ENCODE results near the gene LSP1.

DNA sequence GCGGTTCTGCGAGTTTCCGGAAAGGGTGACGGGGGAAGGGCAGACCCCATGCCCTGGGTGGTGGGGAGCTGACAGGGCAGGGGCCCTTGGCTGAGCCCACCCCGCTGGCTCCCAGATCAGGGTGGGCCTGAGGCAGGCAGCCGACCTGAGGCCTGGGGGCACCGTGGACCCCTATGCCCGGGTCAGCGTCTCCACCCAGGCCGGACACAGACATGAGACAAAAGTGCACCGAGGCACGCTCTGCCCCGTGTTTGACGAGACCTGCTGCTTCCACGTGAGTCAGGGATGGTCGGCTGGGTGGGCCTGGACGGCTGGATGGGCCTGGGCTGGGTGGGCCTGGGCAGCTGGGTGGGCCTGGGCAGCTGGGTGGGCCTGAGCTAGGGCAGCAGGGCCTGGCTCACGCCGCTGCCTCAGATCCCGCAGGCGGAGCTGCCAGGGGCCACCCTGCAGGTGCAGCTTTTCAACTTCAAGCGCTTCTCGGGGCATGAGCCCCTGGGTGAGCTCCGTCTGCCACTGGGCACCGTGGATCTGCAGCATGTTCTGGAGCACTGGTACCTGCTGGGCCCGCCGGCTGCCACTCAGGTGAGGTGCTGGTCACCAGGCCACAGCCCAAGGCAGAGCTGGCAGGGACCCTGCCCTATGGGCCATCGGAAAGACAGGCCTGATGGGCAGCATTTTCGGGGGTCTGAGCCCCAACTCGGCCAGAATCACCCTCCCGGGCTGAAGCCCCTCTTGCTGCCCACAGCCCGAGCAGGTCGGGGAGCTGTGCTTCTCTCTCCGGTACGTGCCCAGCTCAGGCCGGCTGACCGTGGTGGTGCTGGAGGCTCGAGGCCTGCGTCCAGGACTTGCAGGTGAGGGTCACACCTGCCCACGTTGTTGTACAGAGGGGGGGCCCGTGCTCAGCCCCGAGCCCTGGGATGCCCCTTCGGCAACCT is 16.6 kb upstream of the LSP1 start:
- TF ChIP-seq, protein P1, sequence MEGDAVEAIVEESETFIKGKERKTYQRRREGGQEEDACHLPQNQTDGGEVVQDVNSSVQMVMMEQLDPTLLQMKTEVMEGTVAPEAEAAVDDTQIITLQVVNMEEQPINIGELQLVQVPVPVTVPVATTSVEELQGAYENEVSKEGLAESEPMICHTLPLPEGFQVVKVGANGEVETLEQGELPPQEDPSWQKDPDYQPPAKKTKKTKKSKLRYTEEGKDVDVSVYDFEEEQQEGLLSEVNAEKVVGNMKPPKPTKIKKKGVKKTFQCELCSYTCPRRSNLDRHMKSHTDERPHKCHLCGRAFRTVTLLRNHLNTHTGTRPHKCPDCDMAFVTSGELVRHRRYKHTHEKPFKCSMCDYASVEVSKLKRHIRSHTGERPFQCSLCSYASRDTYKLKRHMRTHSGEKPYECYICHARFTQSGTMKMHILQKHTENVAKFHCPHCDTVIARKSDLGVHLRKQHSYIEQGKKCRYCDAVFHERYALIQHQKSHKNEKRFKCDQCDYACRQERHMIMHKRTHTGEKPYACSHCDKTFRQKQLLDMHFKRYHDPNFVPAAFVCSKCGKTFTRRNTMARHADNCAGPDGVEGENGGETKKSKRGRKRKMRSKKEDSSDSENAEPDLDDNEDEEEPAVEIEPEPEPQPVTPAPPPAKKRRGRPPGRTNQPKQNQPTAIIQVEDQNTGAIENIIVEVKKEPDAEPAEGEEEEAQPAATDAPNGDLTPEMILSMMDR (IDR thresholded peaks at IDR 0.05; ENCODE audit: poor library complexity), result no peak
- no peak for TF ChIP-seq EZH2phosphoT487 (IDR thresholded peaks at IDR 0.05; ENCODE audit: low read depth, severe bottlenecking, unreplicated experiment)
- TF ChIP-seq EZH2 (IDR thresholded peaks at IDR 0.05; ENCODE audit: borderline replicate concordance), result no peak
